HCT116 (cell line): ENCODE results near the gene C2CD2. TPM values are rescaled to one million over a fixed set of nuclear protein-coding genes. Genes with fewer than 3 reads are reported as not detected.
"Not testable (repeated sequence)": the region's sequence is repeated elsewhere in the genome, so short reads cannot be mapped to it uniquely, and the experiment has no call there.

Source experiments
- ATAC-seq: fragments of 200-7000 bp; cut with Tn5 transposase; 2 replicates; pipeline ENCODE4 v1.9.1; 2020; ENCODE audit warnings: mild to moderate bottlenecking, moderate library complexity
- BruUV-seq: library from RNA; stranded (reverse); fragments of 400-500 nt; replicated peaks from 2 replicates; lab custom pipeline; 2021; lab: Mats Ljungman, UMichigan
- CTCF ChIA-PET: fragments of 300-600 bp; sonication (Branson Sonifier 250); formaldehyde crosslinking; loops from one replicate; lab custom pipeline; 2021; ENCODE audit warnings: antibody characterized with exemption; lab: Charles Lee
- POLR2A ChIA-PET: fragments of 300-600, 350-600 bp; sonication (Branson Sonifier 250); formaldehyde crosslinking; loops from one replicate; lab custom pipeline; 2021; ENCODE audit warnings: antibody characterized with exemption; lab: Charles Lee
- RAD21 ChIA-PET, 2 experiments: fragments of 300-600 bp; sonication (Branson Sonifier 250); formaldehyde crosslinking; loops; one replicate each; lab custom pipeline; 2023; ENCODE audit warnings: low total read pairs in 2 of 2; ENCODE audit not compliant: uncharacterized antibody in 2 of 2, unreplicated experiment in 2 of 2, low non-redundant PET in 1 of 2; lab: Charles Lee
- DNase-seq: peaks from one replicate; pipeline ENCODE4 v3.0.0-alpha.2; 2010; ENCODE audit warnings: low read depth, low spot score
- H2AFZ ChIP-seq: fragments of 200-600 bp; shearing (Covaris generic), sonication (generic); 2 replicates; pipeline ENCODE4 v1.6.1; 2017; ENCODE audit warnings: low read depth, mixed run types, mixed read lengths, antibody characterized with exemption, low read length; ENCODE audit not compliant: poor library complexity, severe bottlenecking
- H3K27ac ChIP-seq: 2 replicates; pipeline ENCODE4 v1.5.1; 2012; ENCODE audit warnings: low read depth, low read length
- H3K27me3 ChIP-seq: fragments of 200-600 bp; sonication (generic); 2 replicates; pipeline ENCODE4 v1.6.1; 2016; ENCODE audit warnings: mixed run types, low read length, mixed read lengths; ENCODE audit not compliant: insufficient read depth
- H3K36me3 ChIP-seq, 2 experiments: fragments of 200-500 bp in 1 of 2; fragments of 200-600 bp in 1 of 2; sonication (Bioruptor generic) in 1 of 2; sonication (generic) in 1 of 2; 2 replicates each; pipeline versions ENCODE4 v1.5.1 to v1.6.1; 2014 to 2016; ENCODE audit warnings: low read length in 2 of 2, inconsistent platforms in 1 of 2, mixed read lengths in 1 of 2, mixed run types in 1 of 2; ENCODE audit not compliant: insufficient read depth in 2 of 2, control insufficient read depth in 1 of 2
- H3K4me1 ChIP-seq, 2 experiments: fragments of 200-600 bp in 1 of 2; sonication (generic) in 1 of 2; 2 replicates each; pipeline versions ENCODE4 v1.5.1 to v1.6.1; 2012 to 2017; ENCODE audit warnings: low read length in 2 of 2, inconsistent platforms in 1 of 2, mild to moderate bottlenecking in 1 of 2, mixed read lengths in 1 of 2, mixed run types in 1 of 2, moderate library complexity in 1 of 2; ENCODE audit not compliant: insufficient read depth in 2 of 2, control insufficient read depth in 1 of 2
- H3K4me2 ChIP-seq: fragments of 200-600 bp; sonication (generic); 2 replicates; pipeline ENCODE4 v1.6.1; 2017; ENCODE audit warnings: mixed run types, low read length, mixed read lengths
- H3K4me3 ChIP-seq, 2 experiments: fragments of 200-600 bp in 1 of 2; sonication (generic) in 1 of 2; replicated peaks in 1 of 2; 2 replicates each; pipeline ENCODE4 v1.5.1; 2011 to 2016; ENCODE audit warnings: low read length in 2 of 2, control low read depth in 1 of 2, low read depth in 1 of 2, mild to moderate bottlenecking in 1 of 2, mixed read lengths in 1 of 2, mixed run types in 1 of 2
- H3K79me2 ChIP-seq: fragments of 200-600 bp; sonication (generic); 2 replicates; pipeline ENCODE4 v1.6.1; 2017; ENCODE audit warnings: mild to moderate bottlenecking, mixed run types, low read length, moderate library complexity, mixed read lengths; ENCODE audit not compliant: insufficient read depth
- H3K9ac ChIP-seq: fragments of 200-600 bp; sonication (generic); 2 replicates; pipeline ENCODE4 v1.6.1; 2016; ENCODE audit warnings: low read length, mixed read lengths
- H3K9me2 ChIP-seq: fragments of 200-600 bp; sonication (generic), shearing (Covaris generic); 2 replicates; pipeline ENCODE4 v1.6.1; 2017; ENCODE audit warnings: mixed run types, mild to moderate bottlenecking, moderate library complexity; ENCODE audit not compliant: insufficient read depth
- H3K9me3 ChIP-seq, 2 experiments: fragments of 200-500 bp in 1 of 2; fragments of 200-600 bp in 1 of 2; sonication (Bioruptor generic) in 1 of 2; sonication (generic) in 1 of 2; 2 replicates each; pipeline ENCODE4 v1.6.1; 2014 to 2017; ENCODE audit warnings: low read length in 2 of 2, mixed read lengths in 2 of 2, inconsistent platforms in 1 of 2, low read depth in 1 of 2, mild to moderate bottlenecking in 1 of 2, mixed run types in 1 of 2, moderate library complexity in 1 of 2; ENCODE audit not compliant: control insufficient read depth in 1 of 2, insufficient read depth in 1 of 2
- H4K20me1 ChIP-seq: fragments of 200-600 bp; sonication (generic), shearing (Covaris generic); 2 replicates; pipeline ENCODE4 v1.6.1; 2017; ENCODE audit warnings: mixed run types, mild to moderate bottlenecking, moderate library complexity; ENCODE audit not compliant: insufficient read depth
- JUND ChIP-seq: IDR thresholded peaks from 2 replicates; pipeline ENCODE4 v1.6.1; 2012
- POLR2AphosphoS5 ChIP-seq: IDR thresholded peaks from 2 replicates; pipeline ENCODE4 v1.6.1; 2011; ENCODE audit warnings: mild to moderate bottlenecking, low read depth, low read length, moderate library complexity
- SP1 ChIP-seq: IDR thresholded peaks from 2 replicates; pipeline ENCODE4 v1.6.1; 2012; ENCODE audit warnings: low read depth
- ZFX ChIP-seq: fragments of 450-650 bp; IDR thresholded peaks from 2 replicates; pipeline ENCODE4 v1.6.1; 2017
- intact Hi-C: fragments of 100-400 bp; cut with micrococcal nuclease; formaldehyde crosslinking; loops from 2 replicates; pipeline ENCODE4 v1.10.0; 2022
- total RNA-seq: library from RNA; stranded (reverse); gene quantifications from one replicate; pipeline ENCODE4 v1.2.1, GENCODE V29; 2021; ENCODE audit not compliant: unreplicated experiment

C2CD2 gene
- total RNA-seq, 1 experiment from 2014 or later: 22.0 TPM

DNA sequence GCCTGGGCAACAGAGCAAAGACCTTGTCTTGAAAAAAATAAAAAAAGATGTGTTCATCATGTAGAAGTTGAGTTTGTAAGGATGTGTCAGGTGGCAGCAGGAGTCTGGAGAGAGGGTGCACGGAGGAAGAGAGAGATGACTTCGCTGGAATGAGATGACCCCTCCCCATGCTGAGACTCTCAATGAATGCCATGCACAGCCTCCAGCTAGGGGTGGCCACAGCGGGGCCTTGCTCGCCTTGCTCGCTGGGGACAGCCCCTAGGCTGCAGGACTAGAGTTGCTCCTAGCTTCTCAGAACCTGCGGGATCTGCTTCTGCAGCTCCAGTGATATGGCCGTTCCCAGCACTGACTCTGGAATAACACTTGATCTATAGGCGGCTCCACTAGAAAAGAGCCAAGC lies 6.6 kb upstream of the C2CD2 start:
- POLR2A ChIA-PET: no interaction called here
- Histone ChIP-seq H2AFZ (no peak overlapping the region), H3K9ac (no peak overlapping the region), H3K4me2 (no peak overlapping the region), H4K20me1 (no peaks in the 10 kb centered on the region), H3K36me3 (no peaks in the 10 kb centered on the region), H3K27me3 (no peaks in the 10 kb centered on the region), H3K9me2 (no peaks in the 10 kb centered on the region), H3K27ac (no peak overlapping the region), H3K4me1 (peaks cover 21 to 35% of the 10 kb centered on the region in 2 experiments), H3K9me3 (no peaks in the 10 kb centered on the region), H3K4me3 (no peak overlapping the region), H3K79me2 (no peaks in the 10 kb centered on the region)
- no TSS peak for BruUV-seq
- TF ChIP-seq JUND (no peak), POLR2AphosphoS5 (no peak), ZFX (no peak), SP1 (no peak)
- CTCF ChIA-PET: no interaction called here
- RAD21 ChIA-PET: no interaction called here
- DNase-seq: no peak
- intact Hi-C loops: no loop called here
- ATAC-seq: no peak

DNA sequence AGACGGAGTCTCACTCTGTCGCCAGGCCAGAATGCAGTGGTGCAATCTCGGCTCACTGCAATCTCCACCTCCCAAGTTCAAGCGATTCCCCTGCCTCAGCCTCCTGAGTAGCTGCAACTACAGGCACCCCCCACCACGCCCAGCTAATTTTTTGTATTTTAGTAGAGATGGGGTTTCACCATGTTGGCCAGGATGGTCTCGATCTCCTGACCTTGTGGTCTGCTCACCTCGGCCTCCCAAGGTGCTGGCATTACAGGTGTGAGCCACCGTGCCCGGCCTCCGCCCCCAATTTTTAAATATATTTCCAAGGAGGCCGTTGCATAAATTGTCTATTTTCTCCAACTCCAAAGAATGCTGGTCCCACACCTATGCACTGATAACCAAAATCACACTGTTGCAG lies 5.9 kb upstream of the C2CD2 start:
- BruUV-seq, H3K4me2 ChIP-seq, RAD21 ChIA-PET, H3K9me2 ChIP-seq, H3K4me3 ChIP-seq, H3K27me3 ChIP-seq, CTCF ChIA-PET, ATAC-seq, H3K36me3 ChIP-seq, H4K20me1 ChIP-seq, POLR2A ChIA-PET, H2AFZ ChIP-seq, H3K9ac ChIP-seq, H3K79me2 ChIP-seq, H3K9me3 ChIP-seq, H3K27ac ChIP-seq, intact Hi-C loops, DNase-seq: not testable (repeated sequence)
- H3K4me1 ChIP-seq: peaks cover 21 to 38% of the 10 kb centered on the region in 2 experiments
